GM12875 (cell line): Measurements from ENCODE around the gene DLG5.

Experiments used
- H3K4me3 ChIP-seq: one replicate; pipeline ENCODE4 v1.5.1; 2011; ENCODE audit warnings: low read depth, low read length, control low read depth
- CTCF ChIP-seq: IDR thresholded peaks from 2 replicates; pipeline ENCODE4 v1.5.1; 2011; ENCODE audit warnings: low read depth, mild to moderate bottlenecking, control low read depth, inconsistent platforms, low read length, moderate library complexity, borderline replicate concordance; ENCODE audit not compliant: insufficient read depth

Gene DLG5

DNA sequence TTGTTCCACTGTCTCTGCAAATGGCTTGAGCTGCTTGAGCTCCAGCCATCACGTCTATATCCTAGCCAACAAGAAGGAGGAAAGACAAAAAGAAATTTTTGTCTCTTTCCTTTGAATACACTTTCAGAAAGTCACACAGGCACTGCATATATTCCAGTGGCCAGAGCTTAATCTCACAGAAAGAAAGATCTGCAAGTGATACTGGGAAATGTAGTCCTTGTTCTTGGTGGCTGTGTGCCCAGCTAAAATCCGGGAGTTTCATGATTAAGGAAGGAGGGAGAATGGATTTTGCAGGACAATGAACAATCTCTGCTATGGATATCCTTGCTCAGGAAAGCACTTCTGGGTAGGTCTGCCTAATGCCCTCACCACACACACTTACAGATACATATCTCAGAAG, 19.5 kb upstream of the DLG5 start:
- TF ChIP-seq CTCF: no peak
- H3K4me3 ChIP-seq: no peak overlapping the region

GRCh38 chr10:77944519-77944918, 18.0 kb upstream of the DLG5 start:
- TF ChIP-seq CTCF: no peak
- no peak overlapping the region for H3K4me3 ChIP-seq

DNA sequence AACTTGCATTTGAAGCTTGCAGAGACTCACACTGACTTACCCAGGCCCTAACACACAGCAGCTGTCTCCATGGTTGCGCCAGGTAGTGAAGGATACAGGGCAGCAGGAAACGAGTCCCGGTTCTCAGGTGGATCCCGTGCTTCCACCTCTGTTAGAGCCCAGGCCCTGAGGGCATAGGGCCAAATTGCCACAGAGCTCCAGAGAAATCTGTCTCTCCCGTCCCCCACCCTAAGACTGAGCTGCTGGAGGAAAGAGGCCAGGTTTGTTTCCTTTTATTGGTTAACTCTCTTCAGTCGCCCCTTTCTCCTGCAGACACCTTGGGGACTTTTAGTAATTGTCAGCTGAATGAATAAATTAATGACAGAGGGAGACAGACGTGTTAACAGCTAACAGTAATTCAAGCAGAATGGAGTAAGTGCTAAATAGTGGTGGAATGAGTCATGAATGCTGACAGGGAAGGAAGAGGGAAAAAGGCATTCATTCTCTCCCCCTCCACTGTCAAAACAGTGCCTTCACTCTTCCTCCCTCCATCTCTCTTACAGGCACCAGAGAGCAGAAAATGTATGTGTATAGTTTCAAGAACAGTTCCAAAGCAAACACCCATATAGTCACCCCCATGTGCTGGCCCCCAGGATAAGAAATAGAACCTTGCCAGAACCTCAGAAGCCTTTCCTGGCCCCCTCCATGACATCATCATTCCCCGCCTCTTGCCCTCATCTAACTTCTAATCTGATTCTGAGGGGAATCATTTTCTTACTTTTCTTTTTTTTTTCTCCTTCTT, 16.8 kb upstream of the DLG5 start:
- H3K4me3 ChIP-seq: no peak overlapping the region
- TF ChIP-seq CTCF: no peak

GRCh38 chr10:77941790-77942189, 15.2 kb upstream of the DLG5 start:
- H3K4me3 ChIP-seq: no peak overlapping the region
- no peak for TF ChIP-seq CTCF

DNA sequence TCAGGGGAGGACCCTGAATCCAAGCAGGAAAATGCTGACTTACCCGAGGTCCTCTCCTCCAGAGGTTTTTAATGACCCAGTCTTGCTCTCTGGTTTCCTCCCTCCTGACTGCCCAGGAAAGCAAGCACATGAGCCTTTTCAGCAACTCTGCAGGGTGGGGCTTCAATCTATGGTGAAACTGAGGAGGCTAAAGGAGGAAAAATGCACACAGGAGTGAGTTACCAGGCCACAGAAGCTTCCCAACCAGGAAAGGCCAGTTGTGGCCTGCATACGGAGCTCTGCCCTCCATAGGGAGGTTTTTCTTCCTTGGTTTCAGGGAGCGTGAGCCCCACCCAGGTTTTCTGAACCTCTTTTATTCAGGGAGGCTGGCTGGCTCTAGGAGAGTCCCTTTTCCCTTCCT, 14.1 kb upstream of the DLG5 start:
- no peak for TF ChIP-seq CTCF
- H3K4me3 ChIP-seq: no peak overlapping the region

- H3K4me3 ChIP-seq: no peak overlapping the region
- TF ChIP-seq CTCF: no peak
Observed at GRCh38 chr10:77940225-77940624, 13.7 kb upstream of the DLG5 start.

DNA sequence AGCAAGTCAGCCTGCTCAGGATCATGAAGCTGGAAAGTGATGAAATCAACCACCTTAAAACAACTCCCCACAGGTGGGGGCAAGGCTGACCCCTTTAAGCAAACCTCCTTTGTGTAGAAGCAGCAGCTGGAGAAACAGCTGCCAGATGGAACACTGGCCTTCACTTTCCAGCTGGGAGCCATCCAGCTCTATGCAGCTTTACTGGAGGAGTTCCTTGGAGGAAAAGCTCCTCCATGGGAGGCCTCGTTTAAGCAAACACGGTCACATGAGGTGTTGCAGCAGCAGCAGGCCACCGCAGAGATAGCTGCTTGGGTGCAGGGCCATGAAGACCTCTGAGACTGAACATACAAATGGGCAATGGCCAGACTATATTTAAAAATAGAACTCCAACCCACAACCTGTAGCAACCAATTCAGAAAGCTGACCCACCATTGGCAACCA, 13.0 kb upstream of the DLG5 start:
- no peak overlapping the region for H3K4me3 ChIP-seq
- TF ChIP-seq CTCF: no peak
